HEK293 (cell line): ENCODE data around the gene CDK5.

Experiments
- OSR2 ChIP-seq: fragments of 450-650 bp; formaldehyde crosslinking; IDR thresholded peaks from 2 replicates; pipeline ENCODE4 v1.5.1; 2016; ENCODE audit warnings: missing biosample characterization, missing genetic modification characterization
- PRDM2 ChIP-seq: fragments of 450-650 bp; formaldehyde crosslinking; IDR thresholded peaks from 2 replicates; pipeline ENCODE4 v1.5.1; 2016; ENCODE audit warnings: missing biosample characterization, missing genetic modification characterization, borderline replicate concordance
- REST ChIP-seq: fragments of 450-650 bp; formaldehyde crosslinking; IDR thresholded peaks from 2 replicates; pipeline ENCODE4 v1.5.1; 2016; ENCODE audit warnings: missing biosample characterization, missing genetic modification characterization
- SETDB1 ChIP-seq: IDR thresholded peaks from one replicate; pipeline ENCODE4 v1.6.1; 2017; ENCODE audit warnings: mild to moderate bottlenecking, low read length, moderate library complexity, mixed read lengths; ENCODE audit not compliant: insufficient read length
- SP3 ChIP-seq: fragments of 450-650 bp; formaldehyde crosslinking; IDR thresholded peaks from 2 replicates; pipeline ENCODE4 v1.5.1; 2016; ENCODE audit warnings: missing biosample characterization, missing genetic modification characterization
- ZBTB20 ChIP-seq: fragments of 450-650 bp; formaldehyde crosslinking; IDR thresholded peaks from 2 replicates; pipeline ENCODE4 v1.5.1; 2016; ENCODE audit warnings: missing biosample characterization, missing genetic modification characterization
- ZIC2 ChIP-seq: fragments of 450-650 bp; formaldehyde crosslinking; IDR thresholded peaks from 2 replicates; pipeline ENCODE4 v1.5.1; 2016; ENCODE audit warnings: missing biosample characterization, missing genetic modification characterization
- ZNF10 ChIP-seq: fragments of 450-650 bp; formaldehyde crosslinking; IDR thresholded peaks from 2 replicates; pipeline ENCODE4 v1.5.1; 2017; ENCODE audit warnings: missing biosample characterization, missing genetic modification characterization
- ZNF121 ChIP-seq: fragments of 450-650 bp; formaldehyde crosslinking; IDR thresholded peaks from 2 replicates; pipeline ENCODE4 v1.5.1; 2016; ENCODE audit warnings: missing biosample characterization, missing genetic modification characterization
- ZNF132 ChIP-seq: fragments of 450-650 bp; formaldehyde crosslinking; IDR thresholded peaks from 2 replicates; pipeline ENCODE4 v1.5.1; 2017; ENCODE audit warnings: missing biosample characterization, missing genetic modification characterization, borderline replicate concordance
- ZNF140 ChIP-seq: fragments of 450-650 bp; formaldehyde crosslinking; IDR thresholded peaks from 2 replicates; pipeline ENCODE4 v1.5.1; 2016; ENCODE audit warnings: missing biosample characterization, missing genetic modification characterization
- ZNF148 ChIP-seq: fragments of 450-650 bp; formaldehyde crosslinking; IDR thresholded peaks from 2 replicates; pipeline ENCODE4 v1.5.0; 2017; ENCODE audit warnings: missing biosample characterization, missing genetic modification characterization, borderline replicate concordance
- ZNF157 ChIP-seq: fragments of 450-650 bp; formaldehyde crosslinking; IDR thresholded peaks from 2 replicates; pipeline ENCODE4 v1.5.1; 2016; ENCODE audit warnings: missing biosample characterization, missing genetic modification characterization
- ZNF274 ChIP-seq, 2 experiments: fragments of 200-500 bp in 1 of 2; fragments of 450-650 bp in 1 of 2; sonication (Bioruptor generic) in 1 of 2; formaldehyde crosslinking in 1 of 2; IDR thresholded peaks; 2 replicates each; pipeline versions ENCODE4 v1.5.1 to v1.6.1; 2014 to 2016; ENCODE audit warnings: borderline replicate concordance in 1 of 2, inconsistent platforms in 1 of 2, low read length in 1 of 2, missing biosample characterization in 1 of 2, missing genetic modification characterization in 1 of 2
- ZNF302 ChIP-seq: fragments of 450-650 bp; formaldehyde crosslinking; IDR thresholded peaks from 2 replicates; pipeline ENCODE4 v1.5.1; 2016; ENCODE audit warnings: missing biosample characterization, missing genetic modification characterization, low read depth
- ZNF394 ChIP-seq: fragments of 450-650 bp; formaldehyde crosslinking; IDR thresholded peaks from 2 replicates; pipeline ENCODE4 v1.5.1; 2016; ENCODE audit warnings: missing biosample characterization, missing genetic modification characterization, mild to moderate bottlenecking, moderate library complexity, borderline replicate concordance
- ZNF398 ChIP-seq: fragments of 450-650 bp; formaldehyde crosslinking; IDR thresholded peaks from 2 replicates; pipeline ENCODE4 v1.5.1; 2017; ENCODE audit warnings: missing biosample characterization, missing genetic modification characterization
- ZNF416 ChIP-seq: fragments of 450-650 bp; formaldehyde crosslinking; IDR thresholded peaks from 2 replicates; pipeline ENCODE4 v1.5.1; 2016; ENCODE audit warnings: missing biosample characterization, missing genetic modification characterization
- ZNF423 ChIP-seq: fragments of 450-650 bp; formaldehyde crosslinking; IDR thresholded peaks from 2 replicates; pipeline ENCODE4 v1.5.1; 2016; ENCODE audit warnings: missing biosample characterization, missing genetic modification characterization
- ZNF521 ChIP-seq: fragments of 450-650 bp; formaldehyde crosslinking; IDR thresholded peaks from 2 replicates; pipeline ENCODE4 v1.5.1; 2017; ENCODE audit warnings: missing biosample characterization, mild to moderate bottlenecking, missing genetic modification characterization
- ZNF561 ChIP-seq: fragments of 450-650 bp; IDR thresholded peaks from 2 replicates; pipeline ENCODE4 v1.5.1; 2018; ENCODE audit warnings: missing biosample characterization, missing genetic modification characterization, borderline replicate concordance
- ZNF776 ChIP-seq: fragments of 450-650 bp; formaldehyde crosslinking; IDR thresholded peaks from 2 replicates; pipeline ENCODE4 v1.5.0; 2017; ENCODE audit warnings: missing biosample characterization, missing genetic modification characterization, borderline replicate concordance
- ZSCAN30 ChIP-seq: fragments of 450-650 bp; IDR thresholded peaks from 2 replicates; pipeline ENCODE4 v1.5.1; 2018; ENCODE audit warnings: missing biosample characterization, mild to moderate bottlenecking, missing genetic modification characterization, moderate library complexity
- ZXDB ChIP-seq: fragments of 450-650 bp; formaldehyde crosslinking; IDR thresholded peaks from 2 replicates; pipeline ENCODE4 v1.5.1; 2016; ENCODE audit warnings: missing biosample characterization, missing genetic modification characterization

Gene CDK5

DNA sequence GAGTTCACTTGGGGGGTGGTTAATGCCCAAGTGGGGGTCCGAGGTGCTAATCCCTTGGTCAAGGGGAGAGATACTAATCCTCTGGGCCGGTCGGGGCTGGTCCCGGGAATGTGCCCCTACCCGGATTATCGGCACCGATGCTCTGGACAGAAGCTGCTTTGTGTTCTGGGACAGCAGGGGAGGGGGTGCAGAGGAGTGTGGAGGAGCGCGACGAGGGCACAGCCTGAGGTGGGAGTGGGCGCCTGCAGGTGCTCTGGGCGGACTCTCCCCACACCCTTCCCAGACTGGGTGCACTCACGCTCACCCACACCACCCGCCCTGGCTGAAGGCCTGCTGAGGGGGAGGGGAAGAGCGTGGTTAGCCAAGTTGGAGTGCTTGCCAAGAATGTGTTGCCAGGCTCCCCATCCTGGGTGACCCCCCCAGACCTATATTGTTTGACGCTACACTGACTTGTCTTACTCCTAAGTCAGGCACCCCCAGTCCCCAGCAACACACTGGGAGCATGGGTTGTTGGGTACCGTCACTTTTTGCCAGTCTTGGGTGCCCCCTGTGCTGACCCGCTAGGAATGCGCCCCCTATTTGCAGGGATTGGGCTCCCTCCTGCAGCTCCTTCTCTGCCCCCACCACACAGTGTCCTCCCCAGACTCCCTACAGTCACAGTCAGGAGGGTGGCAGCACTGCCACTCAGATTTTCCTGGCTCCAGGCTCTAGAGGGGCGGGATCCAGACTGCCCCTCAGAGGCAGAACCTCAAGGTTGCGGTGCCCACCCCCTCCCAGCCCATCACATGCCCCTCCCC, 2.9 kb upstream of the CDK5 start (continued):
- TF ChIP-seq ZNF148 (no peak), REST (tag by site-specific recombination) (peak; percentile 38; the same call in 1 of the 2 replicates), ZNF274 (IDR thresholded peaks at IDR 0.05; ENCODE audit: low read length) (no peak), ZNF274 (tag by site-specific recombination; IDR thresholded peaks at IDR 0.05; ENCODE audit: borderline replicate concordance) (no peak), ZNF121 (tag by site-specific recombination) (no peak), OSR2 (tag by site-specific recombination) (no peak), ZNF416 (tag by site-specific recombination) (no peak), ZBTB20 (tag by site-specific recombination) (peak; percentile 16; the same call in 1 of the 2 replicates), ZNF776 (tag by site-specific recombination) (no peak), SETDB1 (no peak), ZSCAN30 (tag by site-specific recombination) (no peak), ZNF132 (tag by site-specific recombination) (no peak), ZNF302 (no peak), ZNF398 (tag by site-specific recombination) (peak; percentile 79), ZNF10 (tag by site-specific recombination) (no peak), ZIC2 (tag by site-specific recombination) (no peak), ZNF140 (tag by site-specific recombination) (no peak), ZXDB (tag by site-specific recombination) (no peak), ZNF157 (no peak), SP3 (tag by site-specific recombination) (peak; percentile 84), ZNF521 (tag by site-specific recombination) (no peak), ZNF394 (tag by site-specific recombination) (no peak), PRDM2 (tag by site-specific recombination) (no peak), ZNF561 (tag by site-specific recombination) (no peak), ZNF423 (tag by site-specific recombination) (peak; percentile 66)
